ENCODE data around the gene LTB.
A peak's percentile ranks its signal among the peaks of the same experiment; 100 is the strongest.

Gene LTB

DNA sequence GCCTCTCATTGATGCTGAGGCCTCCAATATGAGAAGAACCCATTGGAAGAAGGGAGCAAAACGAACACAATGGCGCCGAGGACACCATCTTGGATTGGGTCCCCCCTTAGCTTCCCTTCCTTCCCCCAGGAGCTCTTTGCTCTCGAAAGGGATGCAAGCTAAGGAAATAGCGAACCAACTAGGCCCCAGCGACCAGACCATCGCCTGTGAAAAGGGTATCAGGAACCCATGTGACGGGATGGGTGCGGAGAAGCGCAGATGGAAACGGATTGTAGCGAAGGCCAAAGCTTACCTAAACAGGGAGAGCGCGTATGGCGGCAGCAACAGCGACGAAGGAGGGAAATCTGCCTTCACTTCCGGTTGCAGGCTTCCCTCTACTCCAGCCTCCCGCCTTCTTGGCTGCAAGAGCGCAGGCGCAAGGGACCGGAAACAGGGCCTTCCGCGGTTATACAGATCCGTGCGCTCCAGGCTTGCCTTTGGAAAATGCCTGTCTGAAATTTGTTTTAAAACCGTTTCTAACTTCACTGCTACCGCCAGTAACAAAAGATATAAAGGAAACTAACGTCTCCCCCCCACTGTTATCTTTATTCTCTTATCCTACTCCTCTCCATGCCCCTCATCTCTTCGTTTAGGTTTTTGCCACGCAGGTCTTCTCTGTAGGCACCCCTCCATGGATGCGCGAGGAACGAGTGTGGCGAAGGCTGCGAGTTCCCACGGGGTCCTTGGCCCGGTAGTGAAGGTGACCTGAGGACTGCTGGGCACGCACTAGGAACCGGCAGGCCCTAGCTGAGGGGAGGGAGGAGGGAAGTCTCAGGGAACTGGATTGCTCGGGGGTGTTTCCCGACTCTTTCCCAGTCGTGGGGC, 40.3 kb downstream of the LTB start, which contains the start of gene DDX39B (continued):
- TF ChIP-seq, protein P1, sequence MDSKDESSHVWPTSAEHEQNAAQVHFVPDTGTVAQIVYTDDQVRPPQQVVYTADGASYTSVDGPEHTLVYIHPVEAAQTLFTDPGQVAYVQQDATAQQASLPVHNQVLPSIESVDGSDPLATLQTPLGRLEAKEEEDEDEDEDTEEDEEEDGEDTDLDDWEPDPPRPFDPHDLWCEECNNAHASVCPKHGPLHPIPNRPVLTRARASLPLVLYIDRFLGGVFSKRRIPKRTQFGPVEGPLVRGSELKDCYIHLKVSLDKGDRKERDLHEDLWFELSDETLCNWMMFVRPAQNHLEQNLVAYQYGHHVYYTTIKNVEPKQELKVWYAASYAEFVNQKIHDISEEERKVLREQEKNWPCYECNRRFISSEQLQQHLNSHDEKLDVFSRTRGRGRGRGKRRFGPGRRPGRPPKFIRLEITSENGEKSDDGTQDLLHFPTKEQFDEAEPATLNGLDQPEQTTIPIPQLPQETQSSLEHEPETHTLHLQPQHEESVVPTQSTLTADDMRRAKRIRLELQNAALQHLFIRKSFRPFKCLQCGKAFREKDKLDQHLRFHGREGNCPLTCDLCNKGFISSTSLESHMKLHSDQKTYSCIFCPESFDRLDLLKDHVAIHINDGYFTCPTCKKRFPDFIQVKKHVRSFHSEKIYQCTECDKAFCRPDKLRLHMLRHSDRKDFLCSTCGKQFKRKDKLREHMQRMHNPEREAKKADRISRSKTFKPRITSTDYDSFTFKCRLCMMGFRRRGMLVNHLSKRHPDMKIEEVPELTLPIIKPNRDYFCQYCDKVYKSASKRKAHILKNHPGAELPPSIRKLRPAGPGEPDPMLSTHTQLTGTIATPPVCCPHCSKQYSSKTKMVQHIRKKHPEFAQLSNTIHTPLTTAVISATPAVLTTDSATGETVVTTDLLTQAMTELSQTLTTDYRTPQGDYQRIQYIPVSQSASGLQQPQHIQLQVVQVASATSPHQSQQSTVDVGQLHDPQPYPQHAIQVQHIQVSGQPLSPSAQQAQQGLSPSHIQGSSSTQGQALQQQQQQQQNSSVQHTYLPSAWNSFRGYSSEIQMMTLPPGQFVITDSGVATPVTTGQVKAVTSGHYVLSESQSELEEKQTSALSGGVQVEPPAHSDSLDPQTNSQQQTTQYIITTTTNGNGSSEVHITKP (tag by site-specific recombination; IDR thresholded peaks at IDR 0.05): peak; percentile 84
- TF ChIP-seq, protein P2, sequence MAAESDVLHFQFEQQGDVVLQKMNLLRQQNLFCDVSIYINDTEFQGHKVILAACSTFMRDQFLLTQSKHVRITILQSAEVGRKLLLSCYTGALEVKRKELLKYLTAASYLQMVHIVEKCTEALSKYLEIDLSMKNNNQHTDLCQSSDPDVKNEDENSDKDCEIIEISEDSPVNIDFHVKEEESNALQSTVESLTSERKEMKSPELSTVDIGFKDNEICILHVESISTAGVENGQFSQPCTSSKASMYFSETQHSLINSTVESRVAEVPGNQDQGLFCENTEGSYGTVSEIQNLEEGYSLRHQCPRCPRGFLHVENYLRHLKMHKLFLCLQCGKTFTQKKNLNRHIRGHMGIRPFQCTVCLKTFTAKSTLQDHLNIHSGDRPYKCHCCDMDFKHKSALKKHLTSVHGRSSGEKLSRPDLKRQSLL (tag by site-specific recombination; IDR thresholded peaks at IDR 0.05): no peak
- TF ChIP-seq, protein P3, sequence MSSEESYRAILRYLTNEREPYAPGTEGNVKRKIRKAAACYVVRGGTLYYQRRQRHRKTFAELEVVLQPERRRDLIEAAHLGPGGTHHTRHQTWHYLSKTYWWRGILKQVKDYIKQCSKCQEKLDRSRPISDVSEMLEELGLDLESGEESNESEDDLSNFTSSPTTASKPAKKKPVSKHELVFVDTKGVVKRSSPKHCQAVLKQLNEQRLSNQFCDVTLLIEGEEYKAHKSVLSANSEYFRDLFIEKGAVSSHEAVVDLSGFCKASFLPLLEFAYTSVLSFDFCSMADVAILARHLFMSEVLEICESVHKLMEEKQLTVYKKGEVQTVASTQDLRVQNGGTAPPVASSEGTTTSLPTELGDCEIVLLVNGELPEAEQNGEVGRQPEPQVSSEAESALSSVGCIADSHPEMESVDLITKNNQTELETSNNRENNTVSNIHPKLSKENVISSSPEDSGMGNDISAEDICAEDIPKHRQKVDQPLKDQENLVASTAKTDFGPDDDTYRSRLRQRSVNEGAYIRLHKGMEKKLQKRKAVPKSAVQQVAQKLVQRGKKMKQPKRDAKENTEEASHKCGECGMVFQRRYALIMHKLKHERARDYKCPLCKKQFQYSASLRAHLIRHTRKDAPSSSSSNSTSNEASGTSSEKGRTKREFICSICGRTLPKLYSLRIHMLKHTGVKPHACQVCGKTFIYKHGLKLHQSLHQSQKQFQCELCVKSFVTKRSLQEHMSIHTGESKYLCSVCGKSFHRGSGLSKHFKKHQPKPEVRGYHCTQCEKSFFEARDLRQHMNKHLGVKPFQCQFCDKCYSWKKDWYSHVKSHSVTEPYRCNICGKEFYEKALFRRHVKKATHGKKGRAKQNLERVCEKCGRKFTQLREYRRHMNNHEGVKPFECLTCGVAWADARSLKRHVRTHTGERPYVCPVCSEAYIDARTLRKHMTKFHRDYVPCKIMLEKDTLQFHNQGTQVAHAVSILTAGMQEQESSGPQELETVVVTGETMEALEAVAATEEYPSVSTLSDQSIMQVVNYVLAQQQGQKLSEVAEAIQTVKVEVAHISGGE (tag by site-specific recombination; conservative IDR thresholded peaks at IDR 0.05; ENCODE audit: low read depth): peak; percentile 95
- TF ChIP-seq ZNF843 (tag by site-specific recombination; IDR thresholded peaks at IDR 0.05): 0 out of 2 replicates have a peak, but pooled peaks have one; percentile 23
- no peak for TF ChIP-seq ZFP3 (tag by site-specific recombination; IDR thresholded peaks at IDR 0.05; ENCODE audit: low read depth)
- no peak for TF ChIP-seq ZNF664 (tag by site-specific recombination; IDR thresholded peaks at IDR 0.05)
- TF ChIP-seq ZNF776 (tag by site-specific recombination; IDR thresholded peaks at IDR 0.05; ENCODE audit: borderline replicate concordance): no peak
- TF ChIP-seq ZEB2 (tag by site-specific recombination; IDR thresholded peaks at IDR 0.05): peak; percentile 91
- TF ChIP-seq, protein P4, sequence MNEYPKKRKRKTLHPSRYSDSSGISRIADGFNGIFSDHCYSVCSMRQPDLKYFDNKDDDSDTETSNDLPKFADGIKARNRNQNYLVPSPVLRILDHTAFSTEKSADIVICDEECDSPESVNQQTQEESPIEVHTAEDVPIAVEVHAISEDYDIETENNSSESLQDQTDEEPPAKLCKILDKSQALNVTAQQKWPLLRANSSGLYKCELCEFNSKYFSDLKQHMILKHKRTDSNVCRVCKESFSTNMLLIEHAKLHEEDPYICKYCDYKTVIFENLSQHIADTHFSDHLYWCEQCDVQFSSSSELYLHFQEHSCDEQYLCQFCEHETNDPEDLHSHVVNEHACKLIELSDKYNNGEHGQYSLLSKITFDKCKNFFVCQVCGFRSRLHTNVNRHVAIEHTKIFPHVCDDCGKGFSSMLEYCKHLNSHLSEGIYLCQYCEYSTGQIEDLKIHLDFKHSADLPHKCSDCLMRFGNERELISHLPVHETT (tag by site-specific recombination; IDR thresholded peaks at IDR 0.05): peak; percentile 85
- no peak for TF ChIP-seq ZNF404 (tag by site-specific recombination; IDR thresholded peaks at IDR 0.05)
- peak; percentile 79 for TF ChIP-seq ZIC2 (tag by site-specific recombination; IDR thresholded peaks at IDR 0.05)
- no peak for TF ChIP-seq ZNF707 (tag by site-specific recombination; IDR thresholded peaks at IDR 0.05)
- no peak for TF ChIP-seq ZNF223 (tag by site-specific recombination; IDR thresholded peaks at IDR 0.05)
- TF ChIP-seq, protein P5, sequence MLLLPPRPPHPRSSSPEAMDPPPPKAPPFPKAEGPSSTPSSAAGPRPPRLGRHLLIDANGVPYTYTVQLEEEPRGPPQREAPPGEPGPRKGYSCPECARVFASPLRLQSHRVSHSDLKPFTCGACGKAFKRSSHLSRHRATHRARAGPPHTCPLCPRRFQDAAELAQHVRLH (tag by site-specific recombination; IDR thresholded peaks at IDR 0.05): peak; percentile 99
- no peak for TF ChIP-seq ZNF146 (tag by site-specific recombination; IDR thresholded peaks at IDR 0.05)
- TF ChIP-seq ZNF747 (tag by site-specific recombination; IDR thresholded peaks at IDR 0.05): no peak
- no peak for TF ChIP-seq ZNF10 (tag by site-specific recombination; IDR thresholded peaks at IDR 0.05)
- peak; percentile 64 for TF ChIP-seq ZNF341 (tag by site-specific recombination; IDR thresholded peaks at IDR 0.05; ENCODE audit: low read depth)
- TF ChIP-seq ZNF621 (tag by site-specific recombination; IDR thresholded peaks at IDR 0.05): no peak
- TF ChIP-seq, protein P6, sequence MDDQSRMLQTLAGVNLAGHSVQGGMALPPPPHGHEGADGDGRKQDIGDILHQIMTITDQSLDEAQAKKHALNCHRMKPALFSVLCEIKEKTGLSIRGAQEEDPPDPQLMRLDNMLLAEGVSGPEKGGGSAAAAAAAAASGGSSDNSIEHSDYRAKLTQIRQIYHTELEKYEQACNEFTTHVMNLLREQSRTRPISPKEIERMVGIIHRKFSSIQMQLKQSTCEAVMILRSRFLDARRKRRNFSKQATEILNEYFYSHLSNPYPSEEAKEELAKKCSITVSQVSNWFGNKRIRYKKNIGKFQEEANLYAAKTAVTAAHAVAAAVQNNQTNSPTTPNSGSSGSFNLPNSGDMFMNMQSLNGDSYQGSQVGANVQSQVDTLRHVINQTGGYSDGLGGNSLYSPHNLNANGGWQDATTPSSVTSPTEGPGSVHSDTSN (CRISPR knock-in tag; IDR thresholded peaks at IDR 0.05): peak; percentile 38; the same call in 1 of the 2 replicates
- TF ChIP-seq KLF16 (tag by site-specific recombination; IDR thresholded peaks at IDR 0.05): peak; percentile 70; the same call in 1 of the 2 replicates
- no peak for TF ChIP-seq ZNF23 (tag by site-specific recombination; IDR thresholded peaks at IDR 0.05; ENCODE audit: borderline replicate concordance)
- TF ChIP-seq YY1 (tag by site-specific recombination; IDR thresholded peaks at IDR 0.05): peak; percentile 99
- TF ChIP-seq ZNF292 (tag by site-specific recombination; IDR thresholded peaks at IDR 0.05; ENCODE audit: borderline replicate concordance, low read depth): no peak
- no peak for TF ChIP-seq ZNF274 (IDR thresholded peaks at IDR 0.05; ENCODE audit: low read length)
- no peak for TF ChIP-seq ZNF274 (tag by site-specific recombination; IDR thresholded peaks at IDR 0.05; ENCODE audit: borderline replicate concordance)
- TF ChIP-seq SCRT1 (tag by site-specific recombination; IDR thresholded peaks at IDR 0.05; ENCODE audit: borderline replicate concordance): no peak
- no peak for TF ChIP-seq ZNF174 (tag by site-specific recombination; IDR thresholded peaks at IDR 0.05)

Data from HEK293 (cell line).